SH-SY5Y (cell line): ENCODE measurements around the gene STK11.

ENCODE experiments used
- GATA2 ChIP-seq: IDR thresholded peaks from 2 replicates; pipeline ENCODE4 v1.6.1; 2011; ENCODE audit warnings: mild to moderate bottlenecking, low read depth, low read length
- GATA3 ChIP-seq: IDR thresholded peaks from 2 replicates; pipeline ENCODE4 v1.6.1; 2011; ENCODE audit warnings: low read depth, mild to moderate bottlenecking, low read length, moderate library complexity

DNA sequence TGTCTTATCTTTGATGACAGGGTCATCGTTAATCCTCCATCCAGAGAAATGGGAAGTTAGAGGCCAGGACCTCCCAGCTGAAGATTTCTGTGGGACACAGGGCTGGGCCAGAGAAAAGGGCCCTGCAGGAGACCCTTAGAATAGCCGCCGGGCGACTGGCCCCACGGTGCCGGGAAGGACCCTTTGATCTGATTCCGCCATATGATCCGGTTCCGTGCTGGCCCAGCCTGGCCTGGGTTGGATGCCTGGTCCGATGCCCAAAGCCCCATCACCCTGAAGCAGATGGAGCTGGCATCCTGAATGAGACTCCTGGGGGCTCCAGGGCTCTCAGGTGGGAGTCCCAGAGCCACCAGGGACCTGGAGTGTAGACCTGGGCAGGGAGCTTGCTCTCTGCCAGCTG is 6.0 kb upstream of the STK11 start:
- TF ChIP-seq GATA2 (no peak), GATA3 (no peak)
